ENCODE data around the gene CHRNB2. TPM values are rescaled to one million over a fixed set of nuclear protein-coding genes. Genes with fewer than 3 reads are reported as not detected.

CHRNB2 gene
- total RNA-seq, 1 donor from 2014 or later, result not detected

DNA sequence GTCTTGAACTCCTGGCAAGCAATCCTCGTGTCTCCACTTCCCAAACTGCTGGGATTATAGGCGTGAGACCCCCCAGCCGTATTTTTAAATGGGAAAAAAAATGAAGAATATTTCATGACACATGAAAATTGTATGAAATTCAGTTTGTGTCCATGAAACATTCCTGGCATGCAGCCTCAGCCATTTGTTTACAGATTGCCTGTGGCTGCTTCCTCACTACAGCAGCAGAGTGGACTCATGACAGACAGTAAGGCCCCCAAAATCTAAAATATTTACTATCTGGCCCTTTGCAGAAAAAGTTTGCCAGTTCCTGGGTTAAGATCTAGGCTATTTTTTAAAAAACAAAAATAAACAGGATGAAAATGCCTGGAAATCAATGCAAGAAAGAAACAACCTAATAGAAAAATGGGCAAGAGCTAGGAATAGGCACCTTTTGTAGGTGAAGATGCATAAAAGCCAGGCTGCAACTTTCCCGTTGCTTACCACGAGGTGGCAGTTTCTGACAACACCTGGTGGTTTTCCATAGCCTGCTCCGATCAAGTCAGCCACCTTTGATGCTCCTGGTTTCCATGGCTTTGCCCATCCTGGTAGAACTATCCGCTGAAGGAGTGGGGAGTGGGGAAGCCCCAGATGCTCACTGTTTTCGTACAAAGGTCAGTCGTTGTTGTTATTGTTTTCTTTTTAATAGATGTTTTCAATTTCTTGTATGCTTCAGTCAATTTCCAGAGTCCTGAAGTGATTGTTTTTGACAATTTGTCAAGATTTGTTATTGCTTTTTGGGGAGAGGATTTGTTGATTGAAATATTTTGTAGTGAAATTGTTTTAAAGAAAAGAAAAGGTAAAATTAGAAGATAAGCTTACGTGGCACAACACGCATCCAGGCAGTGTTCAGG is 33.4 kb upstream of the CHRNB2 start:
- DNase-seq (ENCODE audit: low read depth), result no peak
- no peak overlapping the region for H3K4me3 ChIP-seq (ENCODE audit: low read depth, low read length)
- TF ChIP-seq, protein P1, sequence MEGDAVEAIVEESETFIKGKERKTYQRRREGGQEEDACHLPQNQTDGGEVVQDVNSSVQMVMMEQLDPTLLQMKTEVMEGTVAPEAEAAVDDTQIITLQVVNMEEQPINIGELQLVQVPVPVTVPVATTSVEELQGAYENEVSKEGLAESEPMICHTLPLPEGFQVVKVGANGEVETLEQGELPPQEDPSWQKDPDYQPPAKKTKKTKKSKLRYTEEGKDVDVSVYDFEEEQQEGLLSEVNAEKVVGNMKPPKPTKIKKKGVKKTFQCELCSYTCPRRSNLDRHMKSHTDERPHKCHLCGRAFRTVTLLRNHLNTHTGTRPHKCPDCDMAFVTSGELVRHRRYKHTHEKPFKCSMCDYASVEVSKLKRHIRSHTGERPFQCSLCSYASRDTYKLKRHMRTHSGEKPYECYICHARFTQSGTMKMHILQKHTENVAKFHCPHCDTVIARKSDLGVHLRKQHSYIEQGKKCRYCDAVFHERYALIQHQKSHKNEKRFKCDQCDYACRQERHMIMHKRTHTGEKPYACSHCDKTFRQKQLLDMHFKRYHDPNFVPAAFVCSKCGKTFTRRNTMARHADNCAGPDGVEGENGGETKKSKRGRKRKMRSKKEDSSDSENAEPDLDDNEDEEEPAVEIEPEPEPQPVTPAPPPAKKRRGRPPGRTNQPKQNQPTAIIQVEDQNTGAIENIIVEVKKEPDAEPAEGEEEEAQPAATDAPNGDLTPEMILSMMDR (conservative IDR thresholded peaks at IDR 0.05; ENCODE audit: low read depth, low read length), result peak; percentile 74

DNA sequence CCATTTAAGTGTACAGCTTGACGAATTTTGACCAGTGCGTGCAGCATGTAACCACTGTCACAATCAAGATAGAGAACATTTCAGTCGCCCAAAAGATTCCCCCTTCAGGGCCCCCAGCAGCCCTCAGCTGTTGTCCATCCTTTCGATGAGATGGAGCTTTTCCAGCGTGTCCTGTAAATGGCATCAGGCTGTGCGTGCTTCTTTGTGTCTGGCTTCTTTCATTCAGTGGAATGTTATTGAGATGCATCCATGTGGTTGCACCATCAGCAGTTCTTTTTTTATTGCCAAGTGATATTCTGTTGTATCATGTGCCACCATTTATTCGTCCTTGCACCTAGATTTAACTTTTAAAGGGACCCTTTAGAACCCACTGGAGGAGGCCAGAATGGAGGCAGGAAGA is 31.0 kb upstream of the CHRNB2 start:
- H3K4me3 ChIP-seq (ENCODE audit: low read depth, low read length), result no peak overlapping the region
- DNase-seq (ENCODE audit: low read depth), result no peak
- TF ChIP-seq, protein P1 (conservative IDR thresholded peaks at IDR 0.05; ENCODE audit: low read depth, low read length), result no peak

DNA sequence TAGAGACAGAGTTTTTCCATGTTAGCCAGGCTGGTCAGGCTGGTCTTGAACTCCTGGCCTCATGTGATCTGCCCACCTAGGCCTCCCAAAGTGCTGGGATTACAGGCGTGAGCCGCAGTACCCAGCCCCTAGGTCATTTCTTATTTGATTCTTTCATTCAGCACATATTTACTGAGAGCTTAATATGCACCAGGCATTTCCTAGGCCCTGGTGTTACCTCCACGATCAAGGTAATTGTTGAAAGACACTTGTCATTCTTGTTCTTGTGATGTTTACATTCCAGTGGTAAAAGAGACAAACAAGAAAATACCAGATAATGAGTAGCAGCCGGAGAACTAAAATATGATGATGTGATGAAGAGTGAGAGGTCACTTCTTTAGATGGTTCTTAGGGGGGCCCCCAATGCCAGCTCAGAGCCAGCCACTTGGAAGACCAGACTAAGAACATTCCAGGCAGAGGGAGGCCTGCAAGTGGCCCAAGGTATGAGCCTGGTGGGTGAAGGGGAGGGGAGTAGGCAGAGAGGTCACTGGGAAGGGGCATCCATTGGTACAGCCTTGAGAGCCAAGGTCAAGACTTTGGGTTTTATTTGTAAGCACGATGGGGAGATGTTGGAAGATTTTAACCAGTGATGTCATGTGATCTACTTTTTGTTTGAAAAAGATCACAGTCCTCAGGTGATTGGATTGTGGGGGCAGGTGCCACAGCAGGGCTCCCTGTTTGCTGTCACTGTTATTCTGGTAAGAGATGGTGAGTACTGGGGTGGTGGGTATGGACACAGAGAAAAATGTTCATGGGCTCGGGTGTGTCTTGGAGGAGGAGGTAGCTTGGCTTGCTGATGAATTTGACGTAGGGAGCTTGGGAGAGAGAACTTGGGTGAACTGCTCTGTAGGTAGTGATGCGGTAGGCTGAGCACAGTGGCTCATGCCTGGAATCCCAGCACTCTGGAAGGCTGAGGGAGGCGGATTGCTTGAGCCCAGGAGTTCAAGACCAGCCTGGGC is 27.8 kb upstream of the CHRNB2 start:
- no peak for DNase-seq (ENCODE audit: low read depth)
- H3K4me3 ChIP-seq (ENCODE audit: low read depth, low read length), result no peak overlapping the region
- TF ChIP-seq, protein P1 (conservative IDR thresholded peaks at IDR 0.05; ENCODE audit: low read depth, low read length), result no peak

DNA sequence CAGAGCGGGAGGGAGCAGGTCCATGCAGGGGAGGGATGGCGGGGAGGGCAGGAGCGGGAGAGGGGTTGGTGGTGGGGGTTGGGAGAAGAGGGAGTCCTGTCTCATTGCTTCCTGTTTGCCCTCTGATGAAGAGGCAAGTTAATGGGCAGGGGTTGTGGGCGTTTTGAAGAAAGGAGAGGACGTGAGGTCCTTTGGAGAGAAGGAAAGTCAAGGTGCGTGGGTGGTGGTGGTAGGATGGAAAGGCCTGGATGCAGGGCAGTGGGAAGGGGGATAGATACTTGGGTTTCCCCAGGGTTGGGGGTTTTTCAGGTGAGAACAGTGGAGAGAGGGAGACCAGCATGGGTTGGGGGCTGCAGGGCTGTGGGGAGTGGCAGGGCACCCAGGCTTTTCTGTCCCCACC is 26.3 kb upstream of the CHRNB2 start:
- TF ChIP-seq, protein P1 (conservative IDR thresholded peaks at IDR 0.05; ENCODE audit: low read depth, low read length), result no peak
- no peak for DNase-seq (ENCODE audit: low read depth)
- H3K4me3 ChIP-seq (ENCODE audit: low read depth, low read length), result no peak overlapping the region

DNA sequence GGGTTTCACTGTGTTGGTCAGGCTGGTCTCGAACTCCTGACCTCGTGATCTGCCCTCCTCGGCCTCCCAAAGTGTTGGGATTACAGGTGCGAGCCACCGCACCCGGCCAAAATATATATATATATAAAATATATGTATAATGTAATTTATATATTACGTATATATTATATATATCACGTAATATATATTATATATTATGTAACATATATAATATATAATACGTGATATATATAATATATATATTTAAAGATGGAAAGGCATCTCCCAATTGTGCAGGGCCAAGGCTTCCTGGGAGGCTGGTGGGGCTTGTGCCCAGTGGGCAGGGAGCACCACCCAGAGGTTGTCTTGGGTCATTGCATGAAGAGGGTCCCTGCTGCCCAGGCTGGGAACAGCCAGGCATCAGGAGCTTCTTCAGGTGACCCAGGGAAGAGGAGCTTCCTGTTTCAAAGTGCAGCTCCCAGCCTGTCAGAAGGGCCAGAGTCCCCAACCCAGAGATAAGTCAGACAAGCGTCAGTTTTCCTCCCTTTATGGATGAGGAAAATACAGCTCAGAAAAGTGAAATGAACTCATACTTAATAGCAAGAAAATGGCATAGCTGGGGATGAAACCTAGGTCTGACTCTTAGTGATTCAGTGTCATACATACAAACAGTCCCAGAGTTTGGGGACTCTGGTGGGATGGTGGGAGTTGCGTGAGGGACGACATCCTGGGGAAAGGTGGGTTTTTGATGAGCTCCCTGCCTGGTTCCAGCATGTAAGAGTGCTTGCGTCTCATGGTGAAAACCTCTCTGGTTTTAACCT is 21.1 kb upstream of the CHRNB2 start:
- no peak overlapping the region for H3K4me3 ChIP-seq (ENCODE audit: low read depth, low read length)
- TF ChIP-seq, protein P1 (conservative IDR thresholded peaks at IDR 0.05; ENCODE audit: low read depth, low read length), result peak; percentile 82
- DNase-seq (ENCODE audit: low read depth), result no peak

DNA sequence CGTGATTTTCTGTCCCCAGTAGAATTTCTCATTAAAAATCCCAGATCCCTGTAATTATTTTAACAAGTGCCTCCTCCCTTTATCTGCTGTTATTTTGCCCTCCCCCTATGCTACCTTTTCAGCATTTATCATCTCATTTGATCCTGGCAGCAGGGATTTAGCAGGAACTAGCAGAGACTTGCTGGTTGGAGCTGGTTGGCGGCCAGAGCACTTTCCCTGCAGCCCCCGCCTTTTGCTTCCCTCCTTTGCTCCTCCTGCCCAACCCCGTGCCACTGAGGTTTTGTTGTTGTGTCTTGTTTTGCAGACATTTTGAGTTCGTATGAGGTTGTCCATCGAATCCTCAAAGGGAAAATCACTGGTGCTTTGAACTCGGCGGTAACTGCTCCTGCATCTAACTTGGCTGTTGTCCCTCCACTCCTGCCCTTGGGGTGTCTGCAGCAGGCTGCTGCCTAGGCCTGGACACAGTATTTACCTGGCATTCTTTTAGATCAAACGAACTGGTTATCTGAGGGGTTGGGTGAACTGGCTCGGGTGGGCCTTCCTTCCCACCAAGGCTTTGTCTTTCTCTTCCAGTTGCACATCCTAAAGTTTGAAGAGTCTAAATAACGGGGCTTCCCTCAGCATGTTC is 20.4 kb upstream of the CHRNB2 start:
- DNase-seq (ENCODE audit: low read depth), result no peak
- no peak overlapping the region for H3K4me3 ChIP-seq (ENCODE audit: low read depth, low read length)
- TF ChIP-seq, protein P1 (conservative IDR thresholded peaks at IDR 0.05; ENCODE audit: low read depth, low read length), result no peak

All from epithelial cell of proximal tubule (primary cell).